Measurements from ENCODE around the gene CIC. TPM values are rescaled to one million over a fixed set of nuclear protein-coding genes. Genes with fewer than 3 reads are reported as not detected.

Gene CIC
- total and polyA plus RNA-seq, 9 of the 15 experiments (the other 6 are each of a cell fraction or from before 2014, with no cell fraction given): 0.07 to 44.7 (median 8.6) TPM

- no peak for TF ChIP-seq ZNF41 (CRISPR knock-in tag; conservative IDR thresholded peaks at IDR 0.05)
- TF ChIP-seq HDAC3 (IDR thresholded peaks at IDR 0.05; ENCODE audit: borderline replicate concordance, partially characterized antibody): no peak
- no peak for TF ChIP-seq RBM14 (IDR thresholded peaks at IDR 0.05; ENCODE audit: borderline replicate concordance, insufficient read depth, low read depth, low read length)
- no peak for TF ChIP-seq ZNF212 (CRISPR knock-in tag; IDR thresholded peaks at IDR 0.05)
- TF ChIP-seq NFIC (IDR thresholded peaks at IDR 0.05): no peak
- no peak for TF ChIP-seq SRSF7 (optimal IDR thresholded peaks at IDR 0.05; ENCODE audit: low read depth, low read length)
- no peak for TF ChIP-seq GTF2A2 (tag; IDR thresholded peaks at IDR 0.05)
- no peak for TF ChIP-seq DNMT1 (IDR thresholded peaks at IDR 0.05)
- TF ChIP-seq ZNF644 (tag; IDR thresholded peaks at IDR 0.05; ENCODE audit: low read depth): 0 out of 2 replicates have a peak, but pooled peaks have one; percentile 41
- 0 out of 2 replicates have a peak, but pooled peaks have one; percentile 67 for TF ChIP-seq ZNF511 (CRISPR knock-in tag; IDR thresholded peaks at IDR 0.05)
- TF ChIP-seq SMARCE1 (IDR thresholded peaks at IDR 0.05): no peak
- no peak for TF ChIP-seq TRIM25 (IDR thresholded peaks at IDR 0.05; ENCODE audit: borderline replicate concordance)
- no peak for TF ChIP-seq KLF13 (tag; IDR thresholded peaks at IDR 0.05; ENCODE audit: borderline replicate concordance, low read depth)
- TF ChIP-seq PCBP1 (IDR thresholded peaks at IDR 0.05; ENCODE audit: low read depth, low read length, poor library complexity, severe bottlenecking): peak; percentile 37
- TF ChIP-seq PTTG1 (tag; IDR thresholded peaks at IDR 0.05; ENCODE audit: low read depth): no peak
- no peak for TF ChIP-seq ID3 (CRISPR knock-in tag; IDR thresholded peaks at IDR 0.05)
- peak; percentile 71 for TF ChIP-seq ID3 (tag; IDR thresholded peaks at IDR 0.05)
- TF ChIP-seq ZNF830 (CRISPR knock-in tag; IDR thresholded peaks at IDR 0.05): no peak
- no peak for TF ChIP-seq STAT5B (CRISPR knock-in tag; IDR thresholded peaks at IDR 0.05)
- TF ChIP-seq ZNF133 (CRISPR knock-in tag; IDR thresholded peaks at IDR 0.05): no peak
- 0 out of 2 replicates have a peak, but pooled peaks have one; percentile 15 for TF ChIP-seq SMARCA4 (IDR thresholded peaks at IDR 0.05)
Measured at GRCh38 chr19:42313096-42313839, 44.2 kb downstream of the CIC start, which contains the start of gene TMEM145 (continued).
